ENCODE measurements around the gene TNFRSF9. TPM values are rescaled to one million over a fixed set of nuclear protein-coding genes. Genes with fewer than 3 reads are reported as not detected.
"Not testable (repeated sequence)": the region's sequence is repeated elsewhere in the genome, so short reads cannot be mapped to it uniquely, and the experiment has no call there.

TNFRSF9 gene
- total RNA-seq, 1 donor from 2014 or later = 112 TPM

DNA sequence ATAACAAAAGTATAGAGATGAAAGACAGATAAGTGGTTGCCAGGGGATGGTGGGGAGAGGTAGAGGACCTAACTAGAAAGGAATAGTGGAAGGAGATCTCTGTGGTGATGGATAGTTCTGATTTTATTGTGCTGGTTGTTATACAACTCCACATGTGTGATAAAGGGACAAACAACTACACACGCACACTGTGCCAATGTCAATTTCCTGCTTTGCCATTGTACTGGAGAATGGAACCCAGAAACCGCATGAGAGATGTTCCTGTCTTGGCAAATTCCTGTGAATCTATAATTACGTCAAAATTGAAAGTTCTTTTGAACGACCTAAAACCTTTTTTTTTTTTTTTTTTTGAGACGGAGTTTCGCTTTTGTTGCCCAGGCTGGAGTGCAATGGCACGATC, 11.0 kb downstream of the TNFRSF9 start:
- intact Hi-C loops (cut with micrococcal nuclease) = loop anchor here (1.0 to 2.0 kb wide), 2 partner anchors 9 to 19 kb away; no protein-coding TSS in a partner anchor
- peaks cover 46% of the 10 kb centered on the region for H3K4me1 Mint-ChIP-seq (ENCODE audit: low read depth)
- no peaks in the 10 kb centered on the region for H3K9me3 Mint-ChIP-seq
- peak overlapping the region; percentile 16 for H3K27ac Mint-ChIP-seq
- no peak for DNase-seq (ENCODE audit: low spot score)
- peaks cover 87% of the 10 kb centered on the region for H3K36me3 Mint-ChIP-seq (ENCODE audit: low read depth)
- no peaks in the 10 kb centered on the region for H3K27me3 Mint-ChIP-seq (ENCODE audit: low read depth)
- no peak overlapping the region for H3K4me3 Mint-ChIP-seq (ENCODE audit: low read depth)

GRCh38 chr1:7928247-7928646, 12.4 kb downstream of the TNFRSF9 start:
- no peak overlapping the region for H3K27ac Mint-ChIP-seq
- peaks cover 44% of the 10 kb centered on the region for H3K4me1 Mint-ChIP-seq (ENCODE audit: low read depth)
- DNase-seq (ENCODE audit: low spot score) = no peak
- H3K27me3 Mint-ChIP-seq (ENCODE audit: low read depth) = no peaks in the 10 kb centered on the region
- H3K36me3 Mint-ChIP-seq (ENCODE audit: low read depth) = peaks cover 84% of the 10 kb centered on the region
- H3K9me3 Mint-ChIP-seq = no peaks in the 10 kb centered on the region
- H3K4me3 Mint-ChIP-seq (ENCODE audit: low read depth) = no peak overlapping the region
- intact Hi-C loops (cut with micrococcal nuclease) = no loop called here

DNA sequence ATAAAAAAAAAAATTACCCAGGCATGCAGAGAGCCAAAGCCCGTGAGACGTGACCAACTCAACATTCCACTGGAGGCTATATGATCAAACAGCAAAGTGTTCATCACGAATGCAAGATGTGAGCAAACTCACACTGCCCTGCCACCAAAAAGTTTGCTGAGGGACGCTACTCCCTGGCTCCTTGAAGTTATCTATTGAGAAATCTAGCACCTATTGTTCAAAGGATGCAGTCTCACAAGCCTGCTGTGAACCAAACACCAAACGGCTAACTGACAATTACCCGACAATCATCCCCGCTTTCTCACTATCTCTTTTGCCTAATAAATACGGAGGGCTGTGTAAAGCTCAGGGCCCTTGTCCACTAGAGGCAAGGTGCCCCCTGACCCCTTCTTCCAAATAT, 13.6 kb downstream of the TNFRSF9 start:
- H3K27ac Mint-ChIP-seq; H3K9me3 Mint-ChIP-seq; intact Hi-C loops (cut with micrococcal nuclease); H3K4me3 Mint-ChIP-seq (ENCODE audit: low read depth); DNase-seq (ENCODE audit: low spot score); H3K27me3 Mint-ChIP-seq (ENCODE audit: low read depth): not testable (repeated sequence)
- Mint-ChIP-seq H3K4me1 (ENCODE audit: low read depth) (peaks cover 38% of the 10 kb centered on the region), H3K36me3 (ENCODE audit: low read depth) (peaks cover 82% of the 10 kb centered on the region)

GRCh38 chr1:7922301-7922700, 18.3 kb downstream of the TNFRSF9 start:
- DNase-seq (ENCODE audit: low spot score) = no peak
- Mint-ChIP-seq H3K36me3 (ENCODE audit: low read depth) (peaks cover 70% of the 10 kb centered on the region), H3K27me3 (ENCODE audit: low read depth) (no peaks in the 10 kb centered on the region), H3K27ac (peak overlapping the region; percentile 43), H3K4me1 (ENCODE audit: low read depth) (peaks cover 26% of the 10 kb centered on the region), H3K9me3 (no peaks in the 10 kb centered on the region), H3K4me3 (ENCODE audit: low read depth) (no peak overlapping the region)
- intact Hi-C loops (cut with micrococcal nuclease) = loop anchor here (5.0 kb wide), 1 partner anchor 40 kb away; the partner anchor contains the start of gene PARK7

GRCh38 chr1:7921796-7922195, 18.8 kb downstream of the TNFRSF9 start:
- no peak overlapping the region for H3K4me3 Mint-ChIP-seq (ENCODE audit: low read depth)
- peaks cover 69% of the 10 kb centered on the region for H3K36me3 Mint-ChIP-seq (ENCODE audit: low read depth)
- H3K27me3 Mint-ChIP-seq (ENCODE audit: low read depth) = no peaks in the 10 kb centered on the region
- H3K27ac Mint-ChIP-seq = peak overlapping the region; percentile 43
- H3K4me1 Mint-ChIP-seq (ENCODE audit: low read depth) = peaks cover 29% of the 10 kb centered on the region
- H3K9me3 Mint-ChIP-seq = no peaks in the 10 kb centered on the region
- intact Hi-C loops (cut with micrococcal nuclease) = loop anchor here (5.0 kb wide), 1 partner anchor 41 kb away; the partner anchor contains the start of gene PARK7
- DNase-seq (ENCODE audit: low spot score) = no peak

DNA sequence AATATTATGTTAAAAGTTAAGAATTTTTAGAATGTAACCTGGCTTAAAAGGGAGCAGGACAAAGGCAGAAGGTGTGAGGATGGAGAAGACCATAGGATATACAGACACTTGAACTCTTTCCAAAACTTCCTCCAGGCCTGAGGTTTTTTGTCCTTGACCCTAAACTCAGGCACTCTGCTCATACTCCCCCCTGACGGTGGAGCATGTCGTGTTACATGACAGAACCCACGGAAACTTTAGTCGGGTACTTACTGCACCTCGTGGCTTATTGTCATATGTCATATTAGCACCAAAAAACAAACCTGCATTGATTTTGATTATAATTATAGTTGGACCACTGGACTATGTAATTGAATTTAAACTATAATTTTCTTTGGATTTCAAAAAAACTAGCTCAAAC, 20.8 kb downstream of the TNFRSF9 start:
- intact Hi-C loops (cut with micrococcal nuclease) = loop anchor here (1.0 to 5.0 kb wide), 2 partner anchors 10 to 42 kb away; partner anchors contain the start of gene PARK7
- peak overlapping the region; percentile 71 for H3K27ac Mint-ChIP-seq

DNA sequence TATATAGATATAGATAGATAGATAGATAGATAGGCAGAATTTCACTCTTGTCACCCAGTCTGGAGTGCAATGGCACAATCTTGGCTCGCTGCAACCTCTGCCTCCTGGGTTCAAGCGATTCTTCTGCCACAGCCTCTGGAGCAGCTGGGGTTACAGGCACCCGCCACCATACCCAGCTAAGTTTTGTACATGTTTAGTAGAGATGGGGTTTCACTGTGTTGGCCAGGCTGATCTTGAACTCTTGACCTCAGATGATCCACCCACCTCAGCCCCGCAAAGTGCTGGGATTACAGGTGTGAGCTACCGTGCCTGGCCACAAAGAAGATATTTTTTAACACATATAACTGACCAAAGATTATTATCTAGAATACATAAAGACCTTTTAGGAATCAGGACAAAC, 22.7 kb downstream of the TNFRSF9 start:
- H3K4me3 Mint-ChIP-seq (ENCODE audit: low read depth); H3K9me3 Mint-ChIP-seq; H3K27me3 Mint-ChIP-seq (ENCODE audit: low read depth); H3K27ac Mint-ChIP-seq; DNase-seq (ENCODE audit: low spot score); intact Hi-C loops (cut with micrococcal nuclease): not testable (repeated sequence)
- peaks cover 51% of the 10 kb centered on the region for H3K36me3 Mint-ChIP-seq (ENCODE audit: low read depth)
- peaks cover 40% of the 10 kb centered on the region for H3K4me1 Mint-ChIP-seq (ENCODE audit: low read depth)

More for the DNA sequence above, 20.8 kb downstream of the TNFRSF9 start:
- no peaks in the 10 kb centered on the region for H3K9me3 Mint-ChIP-seq
- no peaks in the 10 kb centered on the region for H3K27me3 Mint-ChIP-seq (ENCODE audit: low read depth)
- H3K36me3 Mint-ChIP-seq (ENCODE audit: low read depth) = peaks cover 62% of the 10 kb centered on the region
- peaks cover 36% of the 10 kb centered on the region for H3K4me1 Mint-ChIP-seq (ENCODE audit: low read depth)
- no peak overlapping the region for H3K4me3 Mint-ChIP-seq (ENCODE audit: low read depth)
- no peak for DNase-seq (ENCODE audit: low spot score)

DNA sequence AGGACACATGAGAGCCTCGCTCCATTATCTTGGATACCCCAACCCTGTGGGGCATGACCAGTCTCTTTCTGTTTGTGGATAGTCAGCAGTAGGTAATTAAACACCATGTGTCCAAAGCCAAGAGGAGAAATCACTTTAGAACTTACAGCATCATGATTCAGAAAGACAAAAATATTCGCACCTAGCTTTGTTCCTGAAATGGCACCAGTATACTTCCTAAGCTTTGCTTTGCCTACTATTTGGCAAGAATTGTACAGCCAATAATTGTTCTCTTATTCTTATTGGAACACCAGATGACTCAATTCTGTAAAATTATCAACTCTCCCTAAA, 24.2 kb downstream of the TNFRSF9 start:
- peak overlapping the region; percentile 40 for H3K27ac Mint-ChIP-seq
- no peaks in the 10 kb centered on the region for H3K9me3 Mint-ChIP-seq
- peaks cover 38% of the 10 kb centered on the region for H3K36me3 Mint-ChIP-seq (ENCODE audit: low read depth)
- no peaks in the 10 kb centered on the region for H3K27me3 Mint-ChIP-seq (ENCODE audit: low read depth)
- intact Hi-C loops (cut with micrococcal nuclease) = no loop called here
- H3K4me1 Mint-ChIP-seq (ENCODE audit: low read depth) = peaks cover 40% of the 10 kb centered on the region
- DNase-seq (ENCODE audit: low spot score) = no peak
- H3K4me3 Mint-ChIP-seq (ENCODE audit: low read depth) = no peak overlapping the region

GRCh38 chr1:7915826-7916500, 24.7 kb downstream of the TNFRSF9 start:
- H3K27me3 Mint-ChIP-seq (ENCODE audit: low read depth) = no peaks in the 10 kb centered on the region
- no peak overlapping the region for H3K4me3 Mint-ChIP-seq (ENCODE audit: low read depth)
- H3K4me1 Mint-ChIP-seq (ENCODE audit: low read depth) = peaks cover 39% of the 10 kb centered on the region
- intact Hi-C loops (cut with micrococcal nuclease) = no loop called here
- H3K9me3 Mint-ChIP-seq = no peaks in the 10 kb centered on the region
- H3K36me3 Mint-ChIP-seq (ENCODE audit: low read depth) = peaks cover 38% of the 10 kb centered on the region
- DNase-seq (ENCODE audit: low spot score) = no peak
- H3K27ac Mint-ChIP-seq = peak overlapping the region; percentile 80

DNA sequence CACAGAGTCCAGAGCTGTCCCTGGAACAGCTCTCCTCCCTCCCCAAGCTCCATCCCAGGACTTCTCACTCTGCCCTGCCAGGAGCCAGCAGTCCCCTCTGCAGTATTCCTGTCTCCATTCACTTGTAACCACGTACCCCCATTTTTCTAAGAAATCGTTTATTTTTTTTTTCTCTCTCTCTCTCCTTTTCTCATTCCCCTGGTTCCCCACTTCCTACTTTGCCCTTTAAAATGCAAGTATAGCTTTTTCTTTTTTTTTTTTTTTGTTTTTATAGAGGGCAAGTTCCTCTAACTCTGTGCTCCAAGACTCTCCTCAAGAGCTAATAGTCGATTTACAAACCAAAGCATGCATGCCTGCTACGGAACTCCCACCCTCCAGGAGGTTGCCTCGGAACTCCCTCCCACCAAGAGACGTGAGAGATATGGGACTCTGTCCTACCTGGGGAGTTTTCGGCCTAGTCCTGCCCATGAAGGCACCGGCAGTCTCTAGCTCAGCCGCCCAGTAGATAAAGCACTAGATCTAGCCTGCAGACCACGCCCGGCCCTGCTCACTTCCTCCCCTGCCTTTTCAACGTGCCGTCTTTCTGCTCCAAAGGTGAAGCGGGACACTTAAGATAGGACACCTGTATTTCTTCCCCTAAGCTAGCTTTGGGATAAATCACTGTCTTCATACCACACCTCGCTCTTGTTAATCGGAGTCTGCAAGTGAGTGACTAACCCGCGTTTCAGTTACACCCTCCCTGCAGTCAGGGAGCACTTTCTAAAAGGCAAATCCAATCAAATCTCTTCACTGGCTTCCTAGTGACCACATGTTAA, 27.7 kb downstream of the TNFRSF9 start:
- DNase-seq (ENCODE audit: low spot score) = no peak
- Mint-ChIP-seq H3K27me3 (ENCODE audit: low read depth) (no peaks in the 10 kb centered on the region), H3K4me3 (ENCODE audit: low read depth) (no peak overlapping the region), H3K36me3 (ENCODE audit: low read depth) (peaks cover 16% of the 10 kb centered on the region), H3K4me1 (ENCODE audit: low read depth) (peaks cover 29% of the 10 kb centered on the region), H3K9me3 (no peaks in the 10 kb centered on the region), H3K27ac (peak overlapping the region; percentile 9)
- intact Hi-C loops (cut with micrococcal nuclease) = no loop called here

GRCh38 chr1:7912145-7912544, 28.5 kb downstream of the TNFRSF9 start:
- no peak for DNase-seq (ENCODE audit: low spot score)
- no peaks in the 10 kb centered on the region for H3K27me3 Mint-ChIP-seq (ENCODE audit: low read depth)
- peaks cover 12% of the 10 kb centered on the region for H3K36me3 Mint-ChIP-seq (ENCODE audit: low read depth)
- H3K9me3 Mint-ChIP-seq = no peaks in the 10 kb centered on the region
- H3K4me1 Mint-ChIP-seq (ENCODE audit: low read depth) = peaks cover 25% of the 10 kb centered on the region
- no peak overlapping the region for H3K4me3 Mint-ChIP-seq (ENCODE audit: low read depth)
- intact Hi-C loops (cut with micrococcal nuclease) = no loop called here
- no peak overlapping the region for H3K27ac Mint-ChIP-seq

DNA sequence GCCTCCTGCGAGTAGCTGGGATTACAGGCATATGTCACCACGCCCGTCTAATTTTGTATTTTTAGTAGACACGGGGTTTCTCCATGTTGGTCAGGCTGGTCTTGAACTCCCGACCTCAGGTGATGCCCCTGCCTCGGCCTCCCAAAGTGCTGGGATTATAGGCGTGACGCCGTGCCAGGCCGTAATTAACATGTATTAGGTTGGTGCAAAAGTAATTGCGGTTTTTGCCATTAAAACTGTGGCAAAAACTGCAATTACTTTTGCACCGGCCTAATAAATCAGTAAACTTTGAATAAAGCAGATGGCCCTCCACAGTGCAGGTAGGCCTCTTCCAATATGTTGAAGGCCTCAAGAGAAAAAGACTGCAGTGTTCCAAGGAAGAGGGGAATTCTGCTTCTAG, 35.4 kb downstream of the TNFRSF9 start:
- no peak overlapping the region for H3K4me3 Mint-ChIP-seq (ENCODE audit: low read depth)
- intact Hi-C loops (cut with micrococcal nuclease) = no loop called here
- no peaks in the 10 kb centered on the region for H3K36me3 Mint-ChIP-seq (ENCODE audit: low read depth)
- peaks cover 6% of the 10 kb centered on the region for H3K4me1 Mint-ChIP-seq (ENCODE audit: low read depth)
- H3K27ac Mint-ChIP-seq = no peak overlapping the region
- peaks cover 2% of the 10 kb centered on the region for H3K27me3 Mint-ChIP-seq (ENCODE audit: low read depth)
- DNase-seq (ENCODE audit: low spot score) = no peak
- H3K9me3 Mint-ChIP-seq = no peaks in the 10 kb centered on the region

- H3K36me3 Mint-ChIP-seq (ENCODE audit: low read depth) = no peaks in the 10 kb centered on the region
- peaks cover 2% of the 10 kb centered on the region for H3K27me3 Mint-ChIP-seq (ENCODE audit: low read depth)
- H3K27ac Mint-ChIP-seq = no peak overlapping the region
- H3K4me1 Mint-ChIP-seq (ENCODE audit: low read depth) = peaks cover 12% of the 10 kb centered on the region
- intact Hi-C loops (cut with micrococcal nuclease) = loop anchor here (1.0 to 5.0 kb wide), 3 partner anchors 40 to 235 kb away; partner anchors contain the start of gene TNFRSF9
- peak overlapping the region; percentile 52 for H3K4me3 Mint-ChIP-seq (ENCODE audit: low read depth)
- DNase-seq (ENCODE audit: low spot score) = peak; percentile 32
- no peaks in the 10 kb centered on the region for H3K9me3 Mint-ChIP-seq
These were observed 38.1 kb downstream of the TNFRSF9 start for GRCh38 chr1:7902478-7903085.

Measured in activated T-helper 2 cell treated with anti-CD3 and anti-CD28 coated beads, Interferon-gamma antibody, Interleukin-2, Interleukin-4, amounts not matched to agents 10 μg/mL and 5 μg/mL and 100 μg/mL, durations not matched to agents 14 hours and 24 hours and 36 hours (primary cell).